Measurements from ENCODE around the gene APC2.

Gene APC2

DNA sequence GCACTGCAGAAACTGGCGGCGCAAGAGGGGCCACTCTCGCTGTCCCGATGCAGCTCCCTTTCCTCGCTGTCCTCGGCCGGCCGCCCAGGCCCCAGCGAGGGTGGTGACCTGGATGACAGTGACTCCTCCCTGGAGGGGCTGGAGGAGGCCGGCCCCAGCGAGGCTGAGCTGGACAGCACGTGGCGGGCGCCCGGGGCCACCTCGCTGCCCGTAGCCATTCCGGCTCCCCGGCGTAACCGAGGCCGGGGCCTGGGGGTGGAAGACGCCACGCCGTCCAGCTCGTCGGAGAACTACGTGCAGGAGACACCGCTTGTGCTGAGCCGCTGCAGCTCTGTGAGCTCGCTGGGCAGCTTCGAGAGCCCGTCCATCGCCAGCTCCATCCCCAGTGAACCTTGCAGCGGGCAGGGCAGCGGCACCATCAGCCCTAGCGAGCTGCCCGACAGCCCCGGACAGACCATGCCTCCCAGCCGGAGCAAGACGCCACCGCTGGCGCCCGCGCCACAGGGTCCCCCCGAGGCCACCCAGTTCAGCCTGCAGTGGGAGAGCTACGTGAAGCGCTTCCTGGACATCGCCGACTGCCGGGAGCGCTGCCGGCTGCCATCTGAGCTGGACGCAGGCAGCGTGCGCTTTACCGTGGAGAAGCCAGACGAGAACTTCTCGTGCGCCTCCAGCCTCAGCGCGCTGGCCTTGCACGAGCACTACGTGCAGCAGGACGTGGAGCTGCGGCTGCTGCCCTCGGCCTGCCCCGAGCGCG is 16.7 kb downstream of the APC2 start:
- no peaks in the 10 kb centered on the region for H3K36me3 ChIP-seq (ENCODE audit: control insufficient read depth in 1 of 2, insufficient read depth in 2 of 2, low read length in 2 of 2)
- no peaks in the 10 kb centered on the region for H3K9me3 ChIP-seq (ENCODE audit: control insufficient read depth in 1 of 2, low read length in 2 of 2)
- peaks cover 0 to 58% of the 10 kb centered on the region in 2 donors for H3K4me1 ChIP-seq (ENCODE audit: control insufficient read depth in 1 of 2, insufficient read depth in 2 of 2, low read length in 2 of 2)
- no peak overlapping the region for H3K4me3 ChIP-seq (ENCODE audit: low read depth in 1 of 2, low read length in 2 of 2)
- peaks cover 31% of the 10 kb centered on the region for H3K27me3 ChIP-seq (ENCODE audit: low read depth, low read length)
- no peak overlapping the region for H3K27ac ChIP-seq (ENCODE audit: low read length)

DNA sequence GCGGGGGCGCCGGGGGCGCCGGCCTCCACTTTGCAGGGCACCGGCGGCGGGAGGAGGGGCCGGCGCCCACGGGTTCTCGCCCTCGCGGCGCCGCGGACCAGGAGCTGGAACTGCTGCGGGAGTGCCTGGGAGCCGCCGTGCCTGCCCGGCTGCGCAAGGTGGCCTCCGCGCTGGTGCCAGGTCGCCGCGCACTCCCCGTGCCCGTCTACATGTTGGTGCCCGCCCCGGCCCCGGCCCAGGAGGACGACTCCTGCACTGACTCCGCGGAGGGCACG is 17.2 kb downstream of the APC2 start:
- no peak overlapping the region for H3K27ac ChIP-seq (ENCODE audit: low read length)
- H3K4me3 ChIP-seq (ENCODE audit: low read depth in 1 of 2, low read length in 2 of 2): no peak overlapping the region
- peaks cover 36% of the 10 kb centered on the region for H3K27me3 ChIP-seq (ENCODE audit: low read depth, low read length)
- peaks cover 0 to 63% of the 10 kb centered on the region in 2 donors for H3K4me1 ChIP-seq (ENCODE audit: control insufficient read depth in 1 of 2, insufficient read depth in 2 of 2, low read length in 2 of 2)
- no peaks in the 10 kb centered on the region for H3K9me3 ChIP-seq (ENCODE audit: control insufficient read depth in 1 of 2, low read length in 2 of 2)
- H3K36me3 ChIP-seq (ENCODE audit: control insufficient read depth in 1 of 2, insufficient read depth in 2 of 2, low read length in 2 of 2): no peaks in the 10 kb centered on the region

DNA sequence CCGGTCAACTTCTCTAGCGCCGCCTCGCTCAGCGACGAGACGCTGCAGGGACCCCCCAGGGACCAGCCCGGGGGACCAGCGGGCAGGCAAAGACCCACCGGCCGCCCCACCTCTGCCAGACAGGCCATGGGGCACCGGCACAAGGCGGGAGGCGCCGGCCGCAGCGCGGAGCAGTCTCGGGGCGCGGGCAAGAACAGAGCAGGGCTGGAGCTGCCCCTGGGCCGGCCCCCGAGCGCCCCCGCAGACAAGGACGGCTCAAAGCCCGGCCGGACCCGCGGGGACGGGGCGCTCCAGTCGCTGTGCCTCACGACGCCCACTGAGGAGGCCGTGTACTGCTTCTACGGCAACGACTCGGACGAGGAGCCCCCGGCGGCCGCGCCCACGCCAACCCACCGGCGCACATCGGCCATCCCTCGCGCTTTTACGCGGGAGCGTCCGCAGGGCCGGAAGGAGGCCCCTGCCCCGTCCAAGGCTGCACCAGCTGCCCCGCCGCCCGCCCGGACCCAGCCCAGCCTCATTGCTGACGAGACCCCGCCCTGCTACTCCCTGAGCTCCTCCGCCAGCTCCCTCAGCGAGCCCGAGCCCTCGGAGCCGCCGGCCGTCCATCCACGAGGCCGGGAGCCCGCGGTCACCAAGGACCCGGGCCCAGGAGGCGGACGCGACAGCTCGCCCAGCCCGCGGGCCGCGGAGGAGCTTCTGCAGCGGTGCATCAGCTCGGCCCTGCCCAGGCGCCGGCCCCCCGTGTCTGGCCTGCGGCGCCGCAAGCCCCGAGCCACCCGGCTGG is 17.8 kb downstream of the APC2 start:
- Histone ChIP-seq H3K4me3 (ENCODE audit: low read depth in 1 of 2, low read length in 2 of 2) (peak overlapping the region in 1 of 2 donors; percentile 32), H3K27ac (ENCODE audit: low read length) (no peak overlapping the region), H3K9me3 (ENCODE audit: control insufficient read depth in 1 of 2, low read length in 2 of 2) (no peaks in the 10 kb centered on the region), H3K4me1 (ENCODE audit: control insufficient read depth in 1 of 2, insufficient read depth in 2 of 2, low read length in 2 of 2) (peaks cover 0 to 66% of the 10 kb centered on the region in 2 donors), H3K36me3 (ENCODE audit: control insufficient read depth in 1 of 2, insufficient read depth in 2 of 2, low read length in 2 of 2) (no peaks in the 10 kb centered on the region), H3K27me3 (ENCODE audit: low read depth, low read length) (peaks cover 41% of the 10 kb centered on the region)

DNA sequence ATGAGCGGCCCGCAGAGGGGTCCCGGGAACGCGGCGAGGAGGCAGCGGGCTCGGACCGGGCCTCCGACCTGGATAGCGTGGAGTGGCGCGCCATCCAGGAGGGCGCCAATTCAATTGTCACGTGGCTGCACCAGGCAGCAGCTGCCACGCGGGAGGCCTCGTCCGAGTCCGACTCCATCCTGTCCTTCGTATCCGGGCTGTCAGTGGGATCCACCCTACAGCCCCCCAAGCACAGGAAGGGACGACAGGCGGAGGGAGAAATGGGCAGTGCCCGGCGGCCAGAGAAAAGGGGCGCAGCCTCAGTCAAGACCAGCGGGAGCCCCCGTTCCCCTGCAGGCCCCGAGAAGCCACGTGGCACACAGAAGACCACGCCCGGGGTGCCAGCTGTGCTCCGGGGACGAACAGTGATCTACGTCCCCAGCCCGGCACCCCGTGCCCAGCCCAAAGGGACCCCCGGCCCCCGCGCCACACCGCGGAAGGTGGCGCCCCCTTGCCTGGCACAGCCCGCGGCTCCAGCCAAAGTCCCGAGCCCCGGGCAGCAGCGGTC is 18.4 kb downstream of the APC2 start:
- Histone ChIP-seq H3K4me1 (ENCODE audit: control insufficient read depth in 1 of 2, insufficient read depth in 2 of 2, low read length in 2 of 2) (peaks cover 0 to 72% of the 10 kb centered on the region in 2 donors), H3K4me3 (ENCODE audit: low read depth in 1 of 2, low read length in 2 of 2) (peak overlapping the region in 1 of 2 donors; percentile 32), H3K9me3 (ENCODE audit: control insufficient read depth in 1 of 2, low read length in 2 of 2) (no peaks in the 10 kb centered on the region), H3K27me3 (ENCODE audit: low read depth, low read length) (peaks cover 42% of the 10 kb centered on the region), H3K36me3 (ENCODE audit: control insufficient read depth in 1 of 2, insufficient read depth in 2 of 2, low read length in 2 of 2) (no peaks in the 10 kb centered on the region), H3K27ac (ENCODE audit: low read length) (no peak overlapping the region)

DNA sequence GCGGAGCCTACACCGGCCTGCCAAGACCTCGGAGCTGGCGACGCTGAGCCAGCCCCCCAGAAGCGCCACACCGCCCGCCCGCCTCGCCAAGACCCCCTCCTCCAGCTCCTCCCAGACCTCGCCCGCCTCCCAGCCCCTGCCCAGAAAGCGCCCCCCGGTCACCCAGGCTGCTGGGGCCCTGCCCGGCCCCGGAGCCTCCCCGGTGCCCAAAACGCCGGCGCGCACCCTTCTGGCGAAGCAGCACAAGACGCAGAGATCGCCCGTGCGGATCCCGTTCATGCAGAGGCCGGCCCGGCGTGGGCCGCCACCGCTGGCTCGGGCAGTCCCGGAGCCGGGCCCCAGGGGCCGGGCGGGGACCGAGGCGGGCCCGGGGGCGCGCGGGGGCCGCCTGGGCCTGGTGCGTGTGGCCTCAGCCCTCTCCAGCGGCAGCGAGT is 18.9 kb downstream of the APC2 start:
- Histone ChIP-seq H3K27me3 (ENCODE audit: low read depth, low read length) (peaks cover 42% of the 10 kb centered on the region), H3K27ac (ENCODE audit: low read length) (no peak overlapping the region), H3K4me1 (ENCODE audit: control insufficient read depth in 1 of 2, insufficient read depth in 2 of 2, low read length in 2 of 2) (peaks cover 0 to 75% of the 10 kb centered on the region in 2 donors), H3K4me3 (ENCODE audit: low read depth in 1 of 2, low read length in 2 of 2) (peak overlapping the region in 1 of 2 donors; percentile 32), H3K9me3 (ENCODE audit: control insufficient read depth in 1 of 2, low read length in 2 of 2) (no peaks in the 10 kb centered on the region), H3K36me3 (ENCODE audit: control insufficient read depth in 1 of 2, insufficient read depth in 2 of 2, low read length in 2 of 2) (no peaks in the 10 kb centered on the region)

DNA sequence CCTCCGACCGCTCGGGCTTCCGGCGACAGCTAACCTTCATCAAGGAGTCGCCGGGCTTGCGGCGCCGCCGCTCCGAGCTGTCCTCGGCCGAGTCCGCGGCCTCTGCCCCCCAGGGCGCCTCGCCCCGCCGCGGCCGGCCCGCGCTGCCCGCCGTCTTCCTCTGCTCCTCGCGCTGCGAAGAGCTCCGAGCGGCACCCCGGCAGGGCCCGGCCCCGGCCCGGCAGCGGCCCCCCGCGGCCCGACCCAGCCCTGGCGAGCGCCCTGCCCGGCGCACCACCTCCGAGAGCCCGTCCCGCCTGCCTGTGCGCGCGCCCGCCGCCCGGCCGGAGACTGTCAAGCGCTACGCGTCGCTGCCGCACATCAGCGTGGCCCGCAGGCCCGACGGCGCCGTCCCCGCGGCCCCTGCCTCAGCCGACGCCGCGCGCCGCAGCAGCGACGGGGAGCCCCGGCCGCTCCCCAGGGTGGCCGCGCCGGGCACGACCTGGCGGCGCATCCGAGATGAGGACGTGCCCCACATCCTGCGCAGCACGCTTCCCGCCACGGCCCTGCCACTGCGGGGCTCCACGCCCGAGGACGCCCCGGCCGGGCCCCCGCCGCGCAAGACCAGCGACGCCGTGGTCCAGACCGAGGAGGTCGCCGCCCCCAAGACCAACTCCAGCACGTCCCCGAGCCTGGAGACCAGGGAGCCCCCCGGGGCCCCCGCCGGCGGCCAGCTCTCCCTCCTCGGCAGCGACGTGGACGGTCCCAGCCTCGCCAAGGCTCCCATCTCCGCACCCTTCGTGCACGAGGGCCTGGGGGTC is 19.5 kb downstream of the APC2 start:
- peaks cover 42% of the 10 kb centered on the region for H3K27me3 ChIP-seq (ENCODE audit: low read depth, low read length)
- H3K4me1 ChIP-seq (ENCODE audit: control insufficient read depth in 1 of 2, insufficient read depth in 2 of 2, low read length in 2 of 2): peaks cover 0 to 76% of the 10 kb centered on the region in 2 donors
- no peak overlapping the region for H3K27ac ChIP-seq (ENCODE audit: low read length)
- no peaks in the 10 kb centered on the region for H3K9me3 ChIP-seq (ENCODE audit: control insufficient read depth in 1 of 2, low read length in 2 of 2)
- H3K4me3 ChIP-seq (ENCODE audit: low read depth in 1 of 2, low read length in 2 of 2): peak overlapping the region in 1 of 2 donors; percentile 68
- peaks cover 0 to 2% of the 10 kb centered on the region in 2 donors for H3K36me3 ChIP-seq (ENCODE audit: control insufficient read depth in 1 of 2, insufficient read depth in 2 of 2, low read length in 2 of 2)

DNA sequence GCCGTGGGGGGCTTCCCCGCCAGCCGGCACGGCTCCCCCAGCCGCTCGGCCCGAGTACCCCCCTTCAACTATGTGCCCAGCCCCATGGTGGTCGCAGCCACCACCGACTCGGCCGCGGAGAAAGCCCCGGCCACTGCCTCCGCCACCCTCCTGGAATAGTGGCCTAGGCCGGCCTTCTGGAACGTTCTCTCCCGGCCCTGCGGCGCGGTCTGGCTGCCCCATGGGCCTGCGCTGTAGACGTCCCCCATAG is 20.1 kb downstream of the APC2 start:
- peaks cover 42% of the 10 kb centered on the region for H3K27me3 ChIP-seq (ENCODE audit: low read depth, low read length)
- H3K27ac ChIP-seq (ENCODE audit: low read length): no peak overlapping the region
- peaks cover 0 to 7% of the 10 kb centered on the region in 2 donors for H3K36me3 ChIP-seq (ENCODE audit: control insufficient read depth in 1 of 2, insufficient read depth in 2 of 2, low read length in 2 of 2)
- no peaks in the 10 kb centered on the region for H3K9me3 ChIP-seq (ENCODE audit: control insufficient read depth in 1 of 2, low read length in 2 of 2)
- peaks cover 0 to 80% of the 10 kb centered on the region in 2 donors for H3K4me1 ChIP-seq (ENCODE audit: control insufficient read depth in 1 of 2, insufficient read depth in 2 of 2, low read length in 2 of 2)
- peak overlapping the region in 1 of 2 donors; percentile 68 for H3K4me3 ChIP-seq (ENCODE audit: low read depth in 1 of 2, low read length in 2 of 2)

DNA sequence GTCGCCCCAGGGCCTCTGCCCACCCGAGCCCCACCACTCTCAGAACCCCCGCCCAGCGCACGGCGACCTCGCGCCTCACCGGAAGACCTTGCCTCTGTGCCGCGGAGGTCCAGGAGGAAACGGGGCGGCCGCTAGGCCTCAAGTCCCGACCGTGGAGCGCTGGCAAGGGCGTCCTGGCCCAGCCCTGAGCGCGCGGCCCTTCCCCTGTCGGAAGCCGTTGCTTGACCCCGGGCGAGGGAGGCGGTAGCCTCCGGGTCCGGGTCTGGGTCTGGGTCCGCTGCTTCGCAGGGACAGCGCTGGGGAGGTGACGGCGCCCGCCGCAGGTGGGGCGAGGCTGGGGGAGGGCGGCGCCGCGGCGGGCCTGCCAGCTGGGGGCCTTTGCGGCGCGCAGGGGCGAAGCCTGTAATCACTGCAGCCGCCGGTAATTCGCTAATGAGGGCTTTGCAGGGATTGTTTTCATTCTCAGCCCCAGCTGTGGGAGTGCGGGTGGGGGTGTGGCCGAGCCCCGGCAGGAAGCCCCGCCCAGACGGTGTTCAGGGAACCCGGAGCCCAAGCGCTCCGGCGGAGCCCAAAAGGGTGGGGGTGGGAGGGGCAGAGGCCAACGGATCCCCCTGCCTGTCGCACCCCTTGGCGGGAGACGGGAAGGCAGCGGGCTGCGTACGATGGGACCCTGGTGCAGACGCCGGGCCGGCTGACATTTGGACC is 20.5 kb downstream of the APC2 start:
- Histone ChIP-seq H3K9me3 (ENCODE audit: control insufficient read depth in 1 of 2, low read length in 2 of 2) (no peaks in the 10 kb centered on the region), H3K27me3 (ENCODE audit: low read depth, low read length) (peaks cover 42% of the 10 kb centered on the region), H3K36me3 (ENCODE audit: control insufficient read depth in 1 of 2, insufficient read depth in 2 of 2, low read length in 2 of 2) (peaks cover 0 to 12% of the 10 kb centered on the region in 2 donors), H3K27ac (ENCODE audit: low read length) (no peak overlapping the region), H3K4me1 (ENCODE audit: control insufficient read depth in 1 of 2, insufficient read depth in 2 of 2, low read length in 2 of 2) (peaks cover 0 to 78% of the 10 kb centered on the region in 2 donors), H3K4me3 (ENCODE audit: low read depth in 1 of 2, low read length in 2 of 2) (peak overlapping the region in 1 of 2 donors; percentile 68)

DNA sequence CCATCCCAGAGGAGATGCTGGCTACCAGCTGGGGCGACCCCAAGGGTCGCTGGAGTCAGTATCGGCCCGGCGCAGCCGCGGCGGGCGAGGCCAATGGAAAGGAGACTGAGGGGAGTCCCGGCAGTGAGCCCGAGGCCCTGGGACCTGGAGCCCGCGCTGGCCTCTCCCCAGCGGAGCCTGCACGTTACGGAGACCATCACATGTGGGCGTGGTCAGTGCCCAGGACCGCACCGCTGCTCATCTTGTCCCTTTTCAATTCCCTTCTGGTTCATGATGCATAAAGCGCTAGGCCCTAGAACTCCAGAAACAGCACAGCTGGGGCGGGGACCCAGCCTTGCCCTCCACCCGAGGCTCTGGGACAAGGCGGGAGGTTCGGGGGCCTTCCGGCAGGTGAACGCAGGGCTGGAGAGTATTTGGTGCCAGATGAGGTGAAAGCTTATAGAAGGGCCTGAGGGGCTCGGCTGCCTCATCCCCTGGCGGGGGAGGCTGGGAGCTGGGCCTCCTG is 21.1 kb downstream of the APC2 start:
- H3K4me1 ChIP-seq (ENCODE audit: control insufficient read depth in 1 of 2, insufficient read depth in 2 of 2, low read length in 2 of 2): peaks cover 0 to 72% of the 10 kb centered on the region in 2 donors
- H3K36me3 ChIP-seq (ENCODE audit: control insufficient read depth in 1 of 2, insufficient read depth in 2 of 2, low read length in 2 of 2): peaks cover 0 to 18% of the 10 kb centered on the region in 2 donors
- H3K27me3 ChIP-seq (ENCODE audit: low read depth, low read length): peaks cover 42% of the 10 kb centered on the region
- H3K27ac ChIP-seq (ENCODE audit: low read length): no peak overlapping the region
- H3K4me3 ChIP-seq (ENCODE audit: low read depth in 1 of 2, low read length in 2 of 2): peak overlapping the region in 1 of 2 donors; percentile 68
- no peaks in the 10 kb centered on the region for H3K9me3 ChIP-seq (ENCODE audit: control insufficient read depth in 1 of 2, low read length in 2 of 2)

DNA sequence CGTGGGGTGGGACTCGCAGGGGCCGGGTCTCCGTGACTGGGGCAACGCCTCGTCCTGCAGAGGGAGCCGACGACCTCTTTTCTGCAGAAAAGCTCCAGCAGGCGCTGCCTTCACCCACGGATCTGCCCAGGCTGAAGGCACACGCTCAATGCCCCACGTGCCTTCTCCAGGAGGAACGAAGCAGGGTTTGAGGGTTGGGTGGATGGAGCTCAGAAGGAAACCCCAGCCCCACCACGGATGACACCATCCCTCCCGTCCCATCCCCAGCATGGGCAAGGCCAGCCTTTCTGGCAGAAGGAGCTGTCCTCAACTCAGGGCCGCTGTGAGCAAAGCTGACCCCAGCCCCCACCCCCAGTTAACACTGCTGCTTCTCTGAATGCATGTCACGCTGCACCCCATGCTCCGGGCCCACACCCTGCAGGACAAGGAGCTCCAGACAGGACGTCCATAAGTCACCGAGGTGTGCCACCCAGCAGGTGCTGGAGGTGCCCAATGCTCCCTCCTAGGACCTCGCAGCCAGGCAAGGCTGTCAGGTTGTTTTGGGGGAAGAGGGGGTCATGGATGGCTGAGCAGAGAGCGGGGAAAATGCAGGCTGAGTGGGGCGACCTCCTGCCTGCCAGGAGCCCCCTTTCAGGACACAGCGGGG is 21.7 kb downstream of the APC2 start:
- H3K36me3 ChIP-seq (ENCODE audit: control insufficient read depth in 1 of 2, insufficient read depth in 2 of 2, low read length in 2 of 2): peaks cover 0 to 24% of the 10 kb centered on the region in 2 donors
- H3K9me3 ChIP-seq (ENCODE audit: control insufficient read depth in 1 of 2, low read length in 2 of 2): no peaks in the 10 kb centered on the region
- H3K27ac ChIP-seq (ENCODE audit: low read length): no peak overlapping the region
- H3K27me3 ChIP-seq (ENCODE audit: low read depth, low read length): peaks cover 40% of the 10 kb centered on the region
- H3K4me3 ChIP-seq (ENCODE audit: low read depth in 1 of 2, low read length in 2 of 2): no peak overlapping the region
- peaks cover 0 to 66% of the 10 kb centered on the region in 2 donors for H3K4me1 ChIP-seq (ENCODE audit: control insufficient read depth in 1 of 2, insufficient read depth in 2 of 2, low read length in 2 of 2)

All from muscle layer of duodenum (tissue), 2 donors.